Measurements from ENCODE around the gene MS4A10. TPM values are rescaled to one million over a fixed set of nuclear protein-coding genes. Genes with fewer than 3 reads are reported as not detected.

The MS4A10 gene
- total and polyA plus RNA-seq, 2 of the 8 experiments (the other 6 are each of a cell fraction or from before 2014, with no cell fraction given), result not detected

- H4K8ac ChIP-seq (ENCODE audit: extremely low read depth, insufficient read depth, low read length), result no peak overlapping the region
- H2BK12ac ChIP-seq (ENCODE audit: low read depth, low read length), result no peak overlapping the region
- H3K27ac ChIP-seq (ENCODE audit: low read depth, low read length), result no peak overlapping the region
- ChIA-PET POLR2A (ENCODE audit: partially characterized antibody) (no interaction called here), CTCF (ENCODE audit: partially characterized antibody) (interaction anchor here (0.5 to 8.3 kb wide), 50 partner anchors 9 to 945 kb away, joined by 3 to 145 read pairs (median 4); partner anchors contain the start of genes MS4A10, MS4A18, MS4A8 and ZP1)
- H3K4me1 ChIP-seq (replicated peaks in 1 of 4; ENCODE audit: control insufficient read depth in 3 of 4, insufficient read depth in 4 of 4, low read length in 3 of 4), result peaks cover 0 to 1% (median 0%) of the 10 kb centered on the region in 4 experiments; a peak in 1 of 7 replicates
- H3K23me2 ChIP-seq (ENCODE audit: low read depth, low read length), result no peaks in the 10 kb centered on the region
- no peaks in the 10 kb centered on the region for H4K20me1 ChIP-seq (replicated peaks in 1 of 2; ENCODE audit: control insufficient read depth in 1 of 2, insufficient read depth in 2 of 2, low read length in 2 of 2)
- no peak overlapping the region; a peak in 1 of 4 replicates for H3K4me2 ChIP-seq (ENCODE audit: insufficient read depth in 1 of 2, low read depth in 2 of 2, low read length in 2 of 2)
- H3K79me1 ChIP-seq (ENCODE audit: low read depth, low read length), result no peaks in the 10 kb centered on the region
- no peaks in the 10 kb centered on the region for H3K79me2 ChIP-seq (ENCODE audit: control insufficient read depth in 1 of 2, insufficient read depth in 2 of 2, low read length in 2 of 2)
- no peak overlapping the region for H2AK5ac ChIP-seq (ENCODE audit: low read depth, low read length)
- H2BK15ac ChIP-seq (ENCODE audit: low read length), result no peak overlapping the region
- H3K36me3 ChIP-seq (ENCODE audit: control insufficient read depth in 2 of 4, insufficient read depth in 4 of 4, low read length in 3 of 4), result no peaks in the 10 kb centered on the region
- 74% methylated on average over 11 of the region's 11 CpGs; no CpG with 5 or more reads in 1 of the 2 experiments for WGBS, 2 experiments (ENCODE audit: extremely low coverage in 1 of 2, insufficient coverage in 1 of 2, insufficient read length in 1 of 2, insufficient replicate concordance in 2 of 2, low coverage in 1 of 2, low lambda C conversion rate in 2 of 2, missing lambda C conversion rate in 1 of 2)
- no peak overlapping the region for H4K91ac ChIP-seq (replicated peaks; ENCODE audit: insufficient read length, low read length)
- no peak overlapping the region for H3K56ac ChIP-seq (replicated peaks; ENCODE audit: insufficient read length, low read depth, low read length)
- FAIRE-seq (peak; percentile 68), DNase-seq (ENCODE audit: low read depth in 1 of 2, low spot score in 2 of 2) (no peak)
- H3K23ac ChIP-seq (ENCODE audit: insufficient read length), result no peak overlapping the region
- H3K9me3 ChIP-seq (ENCODE audit: insufficient read depth in 2 of 2, low read depth in 1 of 2, low read length in 1 of 2), result no peaks in the 10 kb centered on the region; a peak in 1 of 4 replicates
- H3K4me3 ChIP-seq (ENCODE audit: extremely low read depth in 1 of 4, insufficient read depth in 2 of 4, low read depth in 3 of 4, low read length in 4 of 4), result no peak overlapping the region
- H3K27me3 ChIP-seq (replicated peaks in 1 of 4; ENCODE audit: control insufficient read depth in 3 of 4, extremely low read depth in 1 of 4, insufficient read depth in 3 of 4, low read length in 3 of 4), result peaks cover 0 to 6% (median 3%) of the 10 kb centered on the region in 4 experiments; a peak in 3 of 7 replicates
- no peak overlapping the region for H4K5ac ChIP-seq (ENCODE audit: insufficient read length, low read depth, low read length)
- H3K18ac ChIP-seq (ENCODE audit: extremely low read depth, low read length), result no peak overlapping the region
- no peak overlapping the region for H3K14ac ChIP-seq (ENCODE audit: insufficient read length)
- H3K9ac ChIP-seq (replicated peaks in 1 of 4; ENCODE audit: extremely low read depth in 1 of 4, low read depth in 3 of 4, low read length in 3 of 4), result no peak overlapping the region
- H2BK20ac ChIP-seq (ENCODE audit: low read length), result no peak overlapping the region
- no peak overlapping the region for H2BK5ac ChIP-seq (ENCODE audit: low read depth, low read length)
- H3K4ac ChIP-seq (replicated peaks; ENCODE audit: insufficient read length, low read depth, low read length), result no peak overlapping the region
- no peak overlapping the region for H2BK120ac ChIP-seq (replicated peaks; ENCODE audit: low read depth, low read length)
- H2AFZ ChIP-seq (ENCODE audit: low read length), result peak overlapping the region; percentile 89; the same call in 1 of the 2 replicates
- no peak for TF ChIP-seq NRF1 (IDR thresholded peaks at IDR 0.05; ENCODE audit: low read depth, low read length)
- no peak for TF ChIP-seq TCF12 (IDR thresholded peaks at IDR 0.05; ENCODE audit: low read depth, low read length)
- TF ChIP-seq SRF (IDR thresholded peaks at IDR 0.05; ENCODE audit: low read depth, low read length), result no peak
- TF ChIP-seq RAD21 (IDR thresholded peaks at IDR 0.05 in 1 of 2, conservative IDR thresholded peaks at IDR 0.05 in 1 of 2; ENCODE audit: low read depth in 2 of 2, low read length in 2 of 2), result peak; percentile 40 to 48
- no peak for TF ChIP-seq EGR1 (IDR thresholded peaks at IDR 0.05; ENCODE audit: borderline replicate concordance, low read depth, low read length)
- TF ChIP-seq, protein P1, sequence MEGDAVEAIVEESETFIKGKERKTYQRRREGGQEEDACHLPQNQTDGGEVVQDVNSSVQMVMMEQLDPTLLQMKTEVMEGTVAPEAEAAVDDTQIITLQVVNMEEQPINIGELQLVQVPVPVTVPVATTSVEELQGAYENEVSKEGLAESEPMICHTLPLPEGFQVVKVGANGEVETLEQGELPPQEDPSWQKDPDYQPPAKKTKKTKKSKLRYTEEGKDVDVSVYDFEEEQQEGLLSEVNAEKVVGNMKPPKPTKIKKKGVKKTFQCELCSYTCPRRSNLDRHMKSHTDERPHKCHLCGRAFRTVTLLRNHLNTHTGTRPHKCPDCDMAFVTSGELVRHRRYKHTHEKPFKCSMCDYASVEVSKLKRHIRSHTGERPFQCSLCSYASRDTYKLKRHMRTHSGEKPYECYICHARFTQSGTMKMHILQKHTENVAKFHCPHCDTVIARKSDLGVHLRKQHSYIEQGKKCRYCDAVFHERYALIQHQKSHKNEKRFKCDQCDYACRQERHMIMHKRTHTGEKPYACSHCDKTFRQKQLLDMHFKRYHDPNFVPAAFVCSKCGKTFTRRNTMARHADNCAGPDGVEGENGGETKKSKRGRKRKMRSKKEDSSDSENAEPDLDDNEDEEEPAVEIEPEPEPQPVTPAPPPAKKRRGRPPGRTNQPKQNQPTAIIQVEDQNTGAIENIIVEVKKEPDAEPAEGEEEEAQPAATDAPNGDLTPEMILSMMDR (IDR thresholded peaks at IDR 0.05; ENCODE audit: control extremely low read depth in 1 of 3, insufficient read depth in 1 of 3, low read depth in 1 of 3, low read length in 3 of 3), result peak in 2 of 3 experiments; percentile 47 to 58; a peak in 2 of 4 replicates
- TF ChIP-seq SP4 (IDR thresholded peaks at IDR 0.05; ENCODE audit: low read length), result no peak
- TF ChIP-seq GTF2F1 (IDR thresholded peaks at IDR 0.05; ENCODE audit: borderline replicate concordance, low read depth, low read length), result no peak
Measured at GRCh38 chr11:60762851-60763691, 22.1 kb upstream of the MS4A10 start.

All from H1 (cell line).